Glutamatergic neuron (in vitro differentiated cells): ENCODE measurements around the gene FAM156B. TPM values are rescaled to one million over a fixed set of nuclear protein-coding genes. Genes with fewer than 3 reads are reported as not detected.

Experiments
- total RNA-seq: library from RNA; stranded (reverse); fragmentation: NEBNext Ultra II Directional; extraction: Animal tissue kit (Norgen Biotek cat#: 25700); gene quantifications from one replicate; pipeline ENCODE4 v1.2.1, GENCODE V29; 2021; ENCODE audit not compliant: unreplicated experiment

The FAM156B gene
- total RNA-seq, 1 donor from 2014 or later = 11.8 TPM

Other genes starting within 250 kb of the FAM156B start
- not detected for gene SSX7, start 242.4 kb upstream of the FAM156B start, total RNA-seq
- gene SSX2, start 190.2 kb upstream of the FAM156B start, total RNA-seq = not detected
- gene SSX2B, start 146.1 kb upstream of the FAM156B start, total RNA-seq = not detected
- gene SPANXN5, start 99.9 kb upstream of the FAM156B start, total RNA-seq = not detected
- not detected for gene XAGE5, start 86.0 kb upstream of the FAM156B start, total RNA-seq
- gene XAGE3, start 29.2 kb upstream of the FAM156B start, total RNA-seq = not detected
- 22.1 TPM for gene FAM156A, start 61.2 kb downstream of the FAM156B start, total RNA-seq
- 85.3 TPM for gene GPR173, start 151.5 kb downstream of the FAM156B start, total RNA-seq
- gene TSPYL2, start 185.0 kb downstream of the FAM156B start, total RNA-seq = 10.2 TPM
- 20.0 TPM for gene KANTR, start 196.8 kb downstream of the FAM156B start, total RNA-seq